Measurements from ENCODE around the gene VPREB1.
"Not testable (repeated sequence)": the region's sequence is repeated elsewhere in the genome, so short reads cannot be mapped to it uniquely, and the experiment has no call there.

Gene VPREB1, protein sequence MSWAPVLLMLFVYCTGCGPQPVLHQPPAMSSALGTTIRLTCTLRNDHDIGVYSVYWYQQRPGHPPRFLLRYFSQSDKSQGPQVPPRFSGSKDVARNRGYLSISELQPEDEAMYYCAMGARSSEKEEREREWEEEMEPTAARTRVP

DNA sequence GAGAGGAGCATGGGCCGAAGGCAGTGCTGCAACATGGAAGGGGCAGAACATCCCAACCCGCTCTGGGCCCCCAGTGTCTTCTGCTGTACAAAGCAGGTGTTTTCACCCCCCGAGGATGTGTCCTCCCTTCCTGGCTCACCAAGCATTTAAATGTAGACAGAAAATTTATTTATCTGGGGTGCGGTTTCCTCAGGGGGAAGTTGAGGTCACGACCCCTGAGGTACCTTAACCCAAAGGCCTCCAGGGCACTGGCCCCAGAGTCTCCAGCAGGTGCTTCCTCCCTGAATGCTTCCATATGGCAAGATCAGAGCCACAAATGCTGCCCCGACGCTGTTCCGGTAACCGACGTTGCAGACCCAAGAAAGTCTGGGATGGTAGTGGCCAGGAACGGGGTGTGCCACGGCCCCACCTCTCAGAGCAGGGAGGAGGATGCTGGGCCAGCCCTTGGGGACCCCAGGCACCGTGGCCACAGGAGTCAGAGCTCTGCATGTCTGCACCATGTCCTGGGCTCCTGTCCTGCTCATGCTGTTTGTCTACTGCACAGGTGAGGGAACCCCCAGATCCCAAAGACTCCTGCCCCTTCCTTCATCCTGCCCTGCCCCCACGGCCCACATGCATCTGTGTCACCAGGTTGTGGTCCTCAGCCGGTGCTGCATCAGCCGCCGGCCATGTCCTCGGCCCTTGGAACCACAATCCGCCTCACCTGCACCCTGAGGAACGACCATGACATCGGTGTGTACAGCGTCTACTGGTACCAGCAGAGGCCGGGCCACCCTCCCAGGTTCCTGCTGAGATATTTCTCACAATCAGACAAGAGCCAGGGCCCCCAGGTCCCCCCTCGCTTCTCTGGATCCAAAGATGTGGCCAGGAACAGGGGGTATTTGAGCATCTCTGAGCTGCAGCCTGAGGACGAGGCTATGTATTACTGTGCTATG is at the start of gene VPREB1:
VPREB1 (plus strand) TSS at position 471 of the 935 bp plus-strand sequence; CDS start at position 499, 28 bp downstream.
- no peak for DNase-seq

GRCh38 chr22:22194931-22195264 is 49.7 kb upstream of the VPREB1 start:
- no peak for DNase-seq

GRCh38 chr22:22195265-22196017 is 49.1 kb upstream of the VPREB1 start:
- peak; percentile 93 for DNase-seq

DNA sequence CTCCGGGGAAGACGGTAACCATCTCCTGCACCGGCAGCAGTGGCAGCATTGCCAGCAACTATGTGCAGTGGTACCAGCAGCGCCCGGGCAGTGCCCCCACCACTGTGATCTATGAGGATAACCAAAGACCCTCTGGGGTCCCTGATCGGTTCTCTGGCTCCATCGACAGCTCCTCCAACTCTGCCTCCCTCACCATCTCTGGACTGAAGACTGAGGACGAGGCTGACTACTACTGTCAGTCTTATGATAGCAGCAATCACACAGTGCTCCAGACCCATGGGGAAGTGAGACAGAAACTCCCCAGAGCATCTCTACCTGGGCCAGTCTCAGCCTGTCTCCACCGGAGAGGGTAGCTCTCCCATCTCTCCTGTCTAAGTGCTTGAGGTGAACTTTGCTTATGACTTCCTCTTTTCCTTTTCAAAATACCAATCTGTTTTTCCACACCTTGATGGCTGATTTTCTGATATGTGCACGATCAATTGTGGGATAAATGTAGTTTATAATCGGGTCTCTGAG is 48.5 kb upstream of the VPREB1 start:
- DNase-seq = no peak

DNA sequence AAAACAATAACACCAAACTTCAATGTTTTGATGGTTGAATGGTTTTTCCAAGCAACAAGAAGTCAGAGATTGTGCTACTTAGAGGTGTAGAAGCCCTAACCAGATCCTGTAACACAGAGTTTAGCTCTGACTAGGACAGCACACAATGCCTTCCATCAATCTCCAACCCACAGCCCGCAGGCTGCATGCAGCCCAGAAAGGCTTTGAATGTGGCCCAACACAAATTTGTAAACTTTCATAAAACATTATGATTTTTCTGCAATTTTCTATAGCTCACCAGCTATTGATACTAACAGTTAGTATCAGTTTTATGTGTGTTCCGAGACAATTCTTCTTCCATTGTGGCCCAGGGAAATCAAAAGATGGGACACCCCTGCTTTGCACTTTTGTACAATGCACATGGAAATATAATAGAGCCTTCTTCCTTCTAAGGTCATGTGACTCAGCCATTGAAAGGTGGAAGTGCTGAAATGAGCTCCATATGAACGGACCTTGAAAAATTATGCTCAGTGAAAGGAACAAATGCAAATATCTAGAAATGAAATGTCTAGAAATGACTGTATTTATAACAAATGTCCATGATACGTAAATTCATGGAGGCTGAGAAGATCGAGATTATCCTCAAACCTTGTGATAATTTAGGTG is 47.6 kb upstream of the VPREB1 start:
- no peak for DNase-seq

- DNase-seq = no peak
These were observed 46.6 kb upstream of the VPREB1 start for GRCh38 chr22:22197993-22198402.

DNA sequence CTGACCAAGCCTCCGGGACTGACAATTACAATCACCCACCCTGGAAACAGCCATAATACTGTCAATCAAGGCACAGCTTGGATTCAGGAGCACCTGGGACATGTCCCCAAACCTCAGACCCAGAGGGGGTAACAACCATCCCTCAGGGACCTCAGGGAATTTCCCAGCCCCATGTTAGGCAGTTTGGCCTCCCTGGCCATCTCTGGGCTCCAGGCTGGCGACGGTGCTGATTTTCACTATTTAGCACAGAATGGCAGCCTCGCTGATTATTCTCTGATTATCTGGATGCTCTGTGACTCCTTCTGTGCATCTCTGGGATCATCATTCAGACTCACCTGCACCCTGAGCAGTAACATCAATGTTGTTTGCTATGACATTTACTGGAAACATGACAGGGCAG is 45.8 kb upstream of the VPREB1 start:
- no peak for DNase-seq

GRCh38 chr22:22199634-22200033 is 45.0 kb upstream of the VPREB1 start:
- no peak for DNase-seq

GRCh38 chr22:22200569-22201184 is 43.9 kb upstream of the VPREB1 start:
- no peak for DNase-seq

- DNase-seq = peak; percentile 76
These were observed 43.2 kb upstream of the VPREB1 start for GRCh38 chr22:22201185-22201929.

GRCh38 chr22:22201930-22202343 is 42.6 kb upstream of the VPREB1 start:
- no peak for DNase-seq

- no peak for DNase-seq
These were observed 41.3 kb upstream of the VPREB1 start for GRCh38 chr22:22203048-22203971.

- DNase-seq = no peak
These were observed 36.6 kb upstream of the VPREB1 start for GRCh38 chr22:22207845-22208564.

- DNase-seq = no peak
These were observed 35.9 kb upstream of the VPREB1 start for GRCh38 chr22:22208652-22209051.

DNA sequence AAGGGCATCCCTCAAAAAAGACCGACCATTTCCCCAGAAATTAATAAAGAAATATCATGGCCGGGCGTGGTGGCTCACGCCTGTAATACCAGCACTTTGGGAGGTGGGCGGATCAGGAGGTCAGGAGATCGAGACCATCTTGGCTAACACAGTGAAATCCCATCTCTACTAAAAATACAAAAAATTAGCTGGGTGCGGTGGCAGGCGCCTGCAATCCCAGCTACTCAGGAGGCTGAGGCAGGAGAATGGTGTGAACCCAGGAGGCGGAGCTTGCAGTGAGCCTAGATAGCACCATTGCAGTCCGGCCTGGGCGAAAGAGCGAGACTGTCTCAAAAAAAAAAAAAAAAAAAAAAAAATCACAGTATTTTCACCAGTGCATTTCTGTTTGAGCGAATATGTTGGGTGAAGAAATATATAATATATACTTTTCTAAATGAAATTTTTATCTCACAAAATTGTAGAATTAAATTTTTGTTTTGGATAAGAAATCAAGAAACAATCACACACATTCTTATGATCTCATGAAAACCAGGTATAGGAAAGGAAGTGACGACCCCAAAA is 35.4 kb upstream of the VPREB1 start:
- not testable (repeated sequence) for DNase-seq

- DNase-seq = no peak
These were observed 34.2 kb upstream of the VPREB1 start for GRCh38 chr22:22210375-22210774.

- DNase-seq = no peak
These were observed 33.4 kb upstream of the VPREB1 start for GRCh38 chr22:22210889-22211833.

- DNase-seq = no peak
These were observed 31.4 kb upstream of the VPREB1 start for GRCh38 chr22:22213231-22213630.

Data from NCI-H2171 (cell line).